Activated CD8-positive, alpha-beta memory T cell treated with anti-CD3 and anti-CD28 coated beads, Interleukin-2, amount 50 U/mL, for 48 hours (primary cell): Measurements from ENCODE around the gene HES6.

Experiments used
- DNase-seq: peaks from one replicate; pipeline ENCODE4 v3.0.0-alpha.2; 2020

HES6 gene

DNA sequence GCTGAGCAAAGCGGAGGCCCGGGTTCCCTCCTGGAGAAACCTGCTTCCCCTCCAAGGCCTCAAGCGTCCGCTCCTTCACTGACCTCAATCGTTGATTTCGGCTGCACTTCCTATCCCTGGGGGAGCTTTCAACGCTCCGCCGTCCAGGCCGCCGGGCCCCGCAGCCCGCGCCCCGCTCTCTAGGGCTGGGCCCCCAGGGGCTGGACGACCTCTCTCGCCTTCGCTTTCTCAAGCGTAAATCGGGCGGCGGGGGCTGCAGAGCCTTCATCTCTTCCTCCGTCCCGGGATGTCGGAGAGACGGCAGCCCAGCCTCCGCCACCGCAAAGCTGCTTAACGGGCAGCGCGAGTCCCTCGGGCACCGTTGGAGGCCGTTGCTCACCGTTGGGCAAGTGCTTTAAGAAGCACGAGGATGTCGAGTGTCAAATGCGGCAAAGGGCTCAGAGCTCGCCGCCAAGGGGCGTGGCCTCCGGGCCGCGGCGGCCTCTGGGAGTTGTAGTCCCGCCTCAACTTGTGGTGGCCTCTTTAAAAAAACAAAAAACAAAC lies 8.5 kb downstream of the HES6 start:
- DNase-seq, result peak; percentile 88

DNA sequence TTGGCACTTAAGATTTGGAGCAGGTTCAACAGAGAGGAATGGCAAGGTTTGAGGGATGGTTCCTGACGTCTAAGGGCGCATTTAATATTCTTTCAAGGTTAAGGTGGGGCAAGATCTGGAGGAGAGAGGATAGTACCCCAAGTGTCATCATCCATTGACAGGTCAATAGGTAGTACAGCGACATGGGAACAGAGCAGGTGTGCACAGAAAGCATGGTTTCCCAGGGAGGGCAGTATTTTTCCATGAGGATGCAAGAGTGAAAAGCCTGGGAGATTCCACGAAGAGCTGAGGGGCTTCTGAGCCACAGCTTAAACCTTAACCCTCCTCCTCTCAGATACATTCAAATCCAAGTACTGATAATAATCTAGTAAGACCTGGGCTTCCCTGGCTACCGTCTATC lies 9.1 kb downstream of the HES6 start:
- no peak for DNase-seq

DNA sequence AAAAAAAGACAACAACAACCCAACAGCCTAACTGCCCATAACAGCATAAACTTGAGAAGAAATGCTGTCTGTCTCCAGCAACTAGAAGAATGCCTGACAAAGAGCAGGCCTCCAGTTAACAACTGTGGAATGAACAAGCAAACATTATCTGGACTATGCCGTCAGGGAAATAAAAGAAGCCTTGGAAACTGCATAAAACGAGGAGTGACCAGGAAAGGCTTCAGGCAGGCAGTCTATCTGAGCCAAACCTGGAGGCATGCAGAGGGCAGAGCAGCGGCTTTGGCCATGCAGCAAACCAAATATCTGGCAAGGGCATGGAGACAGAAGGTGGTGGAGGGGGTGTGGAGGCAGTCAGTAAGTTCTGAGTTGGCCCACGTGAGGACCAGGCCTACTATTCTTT lies 11.1 kb downstream of the HES6 start:
- DNase-seq, result no peak

DNA sequence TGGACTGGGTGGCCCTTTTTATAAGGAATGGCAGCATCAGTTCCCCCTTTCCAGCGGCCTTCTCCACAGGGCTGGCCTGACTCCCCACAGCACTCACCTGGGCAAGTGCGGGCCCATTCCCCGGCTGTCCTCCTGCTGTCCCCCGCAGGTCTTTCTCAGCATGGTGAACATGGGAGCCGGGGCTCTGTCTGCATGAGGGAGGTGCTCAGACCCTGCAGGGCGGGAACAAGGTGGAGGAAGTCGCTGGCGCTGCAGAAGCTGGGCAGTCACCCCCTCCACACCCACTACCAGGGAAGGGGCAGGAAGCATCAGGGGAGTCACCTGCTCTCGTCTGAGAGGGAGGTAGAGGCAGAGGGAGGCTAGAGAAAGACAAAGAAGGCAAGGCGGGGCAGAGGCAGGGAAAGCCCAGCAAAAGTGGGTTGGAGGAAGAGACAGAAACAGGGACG lies 12.2 kb downstream of the HES6 start:
- DNase-seq, result no peak

DNA sequence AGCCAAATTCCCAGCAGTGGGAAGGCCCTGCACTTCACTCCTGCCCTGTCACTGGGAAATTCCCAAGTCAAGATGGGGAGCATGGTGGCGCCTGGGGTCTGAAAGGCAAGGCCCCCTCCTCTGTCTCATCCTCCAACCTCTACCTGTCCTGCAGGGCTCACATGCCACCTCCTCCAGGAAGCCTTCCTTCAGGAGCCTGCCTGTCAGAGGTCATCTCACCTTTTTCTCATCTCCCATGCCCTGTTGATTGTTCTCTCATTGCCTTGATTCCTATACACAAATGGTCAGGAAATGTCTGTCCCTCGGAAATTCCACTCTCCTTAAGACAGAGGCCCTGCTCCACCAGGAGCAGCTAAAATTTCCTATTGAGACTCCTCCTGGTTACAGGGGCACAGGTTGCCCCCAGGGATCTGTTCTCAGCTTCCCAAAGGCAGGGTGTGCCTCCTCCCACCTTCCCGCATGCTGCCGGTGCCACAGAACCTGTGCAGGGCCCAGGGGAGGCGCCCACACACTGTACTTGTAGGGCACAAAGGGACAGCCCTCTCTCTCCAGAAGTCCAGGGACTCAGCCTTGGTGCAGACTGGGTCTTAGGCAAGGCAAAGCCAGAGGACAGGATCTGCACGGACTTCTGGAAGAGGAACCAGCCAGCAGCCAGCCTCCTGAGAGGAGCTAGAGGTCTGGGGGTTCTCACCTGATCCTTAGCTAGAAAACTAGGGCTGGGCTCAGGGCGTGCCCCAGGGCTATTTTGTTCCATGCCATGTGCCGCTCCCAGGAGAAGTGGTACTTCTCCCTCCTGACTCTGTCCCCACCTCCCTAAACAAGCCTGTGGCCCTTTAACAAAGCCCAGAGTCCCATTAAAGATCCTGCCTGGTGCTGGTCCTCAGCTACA lies 12.9 kb downstream of the HES6 start:
- DNase-seq, result no peak

DNA sequence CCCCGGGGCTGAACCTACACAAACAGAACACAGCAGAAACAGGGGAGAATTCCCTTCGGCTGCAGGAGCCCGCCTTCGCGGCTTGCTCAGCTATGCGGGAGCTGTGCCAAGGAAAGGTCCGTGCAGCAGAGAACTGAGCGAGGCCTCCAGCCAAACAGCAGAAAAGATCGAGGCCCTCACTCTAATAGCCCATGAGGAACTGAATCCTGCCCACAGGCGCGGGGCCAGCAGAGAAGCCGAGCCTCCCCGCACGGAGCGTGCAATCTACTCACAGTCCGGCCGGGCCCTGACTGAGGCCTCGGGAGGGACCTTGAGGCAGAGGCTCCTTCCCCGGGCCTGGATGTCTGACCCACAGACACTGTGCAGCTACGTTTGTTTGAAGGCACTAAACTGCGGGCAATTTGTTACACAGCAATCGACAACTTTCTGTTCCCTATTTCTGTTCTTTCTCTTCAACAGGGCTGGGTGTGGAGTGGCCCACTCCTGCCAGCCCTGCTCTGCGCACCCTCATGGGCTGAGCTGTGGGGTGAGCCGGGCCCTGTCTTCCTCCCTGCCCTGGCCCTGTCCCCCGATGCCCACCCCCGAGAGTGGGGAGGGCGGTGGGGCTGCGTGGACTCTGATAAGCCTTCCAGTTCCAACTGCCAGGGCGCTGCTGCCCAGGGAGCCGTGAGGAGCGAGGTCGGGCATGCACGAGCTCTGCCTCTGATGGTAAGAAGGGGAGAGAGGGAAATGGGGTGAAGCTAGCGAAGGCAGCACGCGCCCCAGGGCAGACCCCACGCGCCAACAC lies 13.7 kb downstream of the HES6 start:
- no peak for DNase-seq

DNA sequence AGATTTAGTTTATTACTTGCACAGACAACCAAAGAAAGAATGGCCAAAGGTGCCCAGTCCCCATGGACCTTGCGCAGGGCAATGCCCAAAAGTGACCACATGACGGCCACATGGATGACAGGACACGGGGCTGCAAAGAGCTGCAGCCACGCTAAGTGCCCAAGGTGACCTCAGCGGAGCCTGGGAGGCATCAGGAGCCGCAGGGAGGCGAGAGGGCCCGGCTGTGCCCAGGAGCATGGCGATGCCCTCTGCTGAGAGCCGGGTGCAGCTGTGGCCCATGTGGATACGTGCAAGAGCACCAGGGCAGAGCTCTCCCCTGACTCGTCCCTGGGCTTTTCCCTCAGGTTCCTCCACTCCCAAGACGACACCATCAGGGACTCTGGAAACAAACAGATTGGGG lies 14.7 kb downstream of the HES6 start:
- no peak for DNase-seq

DNA sequence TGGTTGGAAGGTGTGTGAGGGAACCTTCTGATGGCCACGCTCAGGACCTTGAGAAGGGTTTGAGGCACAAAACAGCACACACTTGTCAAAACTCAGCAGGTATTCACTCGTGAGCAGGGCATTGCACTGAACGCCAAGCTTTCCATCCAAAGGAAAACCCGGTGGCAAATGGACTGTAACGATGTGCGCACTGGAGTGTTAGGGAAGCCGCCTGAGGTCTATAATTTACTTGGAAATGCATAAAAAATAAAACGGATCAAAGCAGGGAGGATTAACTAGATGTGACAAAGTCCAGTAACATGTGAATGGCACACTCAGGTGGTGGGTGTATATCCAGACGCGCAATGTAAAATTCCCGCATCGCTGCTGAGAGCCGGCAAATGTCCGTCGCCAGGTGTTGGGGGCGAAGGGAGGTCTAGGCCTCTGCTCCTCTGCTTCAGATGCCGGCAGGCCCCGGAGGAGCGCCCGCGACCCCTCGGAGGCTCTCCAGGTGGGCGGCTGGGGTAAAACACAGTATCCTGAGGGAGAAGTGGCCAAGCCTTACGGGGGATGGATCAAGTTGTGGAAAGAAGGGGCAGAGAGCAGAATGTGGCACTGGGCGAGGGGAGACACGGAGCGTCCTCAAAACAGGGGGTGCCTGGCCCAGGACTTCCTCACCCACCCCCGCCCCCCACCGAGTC lies 15.3 kb downstream of the HES6 start:
- no peak for DNase-seq

DNA sequence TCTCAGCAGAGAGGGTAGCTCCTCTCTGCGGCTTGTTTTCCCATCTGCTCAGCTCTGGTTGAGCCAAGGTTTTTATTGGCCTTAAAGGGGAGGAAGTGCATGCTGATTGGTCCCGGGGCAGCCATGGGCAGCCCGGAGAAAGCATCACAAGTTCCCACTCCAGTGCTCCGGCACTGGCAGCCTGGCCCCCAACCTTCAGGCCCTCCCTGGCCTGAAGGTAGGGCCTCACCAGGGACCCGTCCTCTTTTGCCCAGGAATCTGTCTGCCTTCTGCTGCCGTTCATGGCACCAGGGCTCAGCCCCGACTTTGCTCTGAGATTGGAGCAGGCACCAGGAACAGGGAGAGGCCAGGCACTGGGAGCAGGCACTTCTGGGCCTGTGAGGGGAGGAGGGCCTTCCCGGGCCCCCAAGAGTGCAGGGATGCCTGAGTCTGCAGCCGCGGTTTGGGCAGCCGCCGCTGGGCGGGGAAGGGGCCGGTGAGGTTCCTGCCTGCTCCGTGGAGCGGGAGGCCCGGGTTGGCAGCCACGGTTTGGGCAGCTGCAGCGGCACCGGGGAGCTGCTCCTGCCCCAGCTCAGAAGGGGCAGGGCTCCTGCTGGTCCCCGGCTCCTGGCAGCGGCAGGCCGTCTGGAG lies 18.8 kb downstream of the HES6 start:
- DNase-seq, result no peak

DNA sequence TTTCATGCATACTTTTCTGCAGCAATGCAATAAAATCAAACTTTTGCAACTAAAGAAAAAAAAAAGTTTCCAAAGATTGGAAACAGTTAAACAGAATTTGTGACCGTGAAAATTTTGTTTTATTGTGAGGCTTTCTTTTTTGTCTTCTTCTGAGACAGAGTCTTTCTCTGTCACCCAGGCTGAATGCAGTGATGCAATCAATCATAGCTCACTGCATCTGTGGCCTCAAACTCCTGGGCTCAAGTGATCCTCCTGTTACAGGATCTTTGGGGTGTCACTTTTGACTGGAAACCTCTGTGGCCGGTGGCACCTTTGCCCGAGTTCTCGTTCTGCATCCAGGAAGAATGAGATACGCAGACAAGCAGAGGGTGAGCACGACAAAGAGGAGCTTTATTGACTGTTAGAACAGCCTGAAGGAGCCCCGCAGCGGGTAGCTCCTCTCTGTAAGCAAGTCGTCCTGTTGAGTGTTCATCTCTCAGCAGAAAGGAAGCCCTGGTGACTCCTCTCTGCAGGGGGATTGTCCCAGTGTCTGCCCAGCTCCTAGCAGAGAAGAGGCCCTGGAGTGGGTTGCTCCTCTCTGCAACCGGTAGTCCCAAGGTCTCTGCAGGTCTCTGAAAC lies 19.5 kb downstream of the HES6 start:
- DNase-seq, result no peak

DNA sequence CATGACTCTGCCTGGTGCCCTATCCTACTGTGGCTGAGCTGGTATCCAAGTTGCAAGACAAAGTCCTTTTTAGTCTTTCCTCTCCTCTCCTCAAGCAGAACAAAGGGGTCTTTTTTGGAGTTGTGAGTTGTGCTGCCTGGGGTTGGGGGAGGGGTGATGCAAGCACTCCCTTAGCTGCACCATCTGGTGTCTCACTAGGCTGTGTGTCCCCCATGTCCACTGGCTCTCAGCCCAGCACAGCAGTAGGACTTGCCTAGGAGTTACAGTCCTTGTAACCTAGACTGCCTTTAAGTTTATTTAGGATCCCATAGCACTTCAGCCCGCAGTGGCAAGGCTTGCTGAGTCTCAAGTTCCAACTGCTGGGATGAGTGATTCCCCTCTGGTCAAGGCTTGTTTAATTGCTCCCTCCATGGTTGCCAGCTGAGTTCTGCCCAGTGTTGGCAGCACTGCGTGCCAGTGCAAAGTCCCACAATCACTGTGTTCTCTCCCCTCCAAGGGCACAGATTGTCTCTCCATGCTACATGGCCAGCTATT lies 23.1 kb downstream of the HES6 start:
- no peak for DNase-seq

DNA sequence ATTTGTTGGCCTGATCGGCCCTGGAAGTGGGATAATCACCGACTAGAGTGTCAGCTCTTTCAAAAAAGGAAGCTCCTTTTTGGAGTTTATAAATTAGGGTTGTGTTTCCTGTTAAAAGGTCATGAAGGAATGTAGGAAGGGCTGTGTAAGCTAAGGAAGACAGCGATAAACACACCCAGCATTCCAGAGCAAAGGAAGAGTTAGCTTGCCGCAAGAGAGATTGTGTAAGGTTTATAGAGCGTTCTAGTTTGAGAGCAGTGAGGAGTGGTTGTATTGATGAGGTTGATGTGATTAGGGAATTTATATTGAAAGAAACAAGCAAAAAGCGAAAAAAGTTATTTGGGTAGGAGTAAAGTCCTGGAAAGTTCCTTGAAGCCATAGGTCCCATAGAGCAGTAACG lies 32.8 kb downstream of the HES6 start:
- DNase-seq, result no peak

DNA sequence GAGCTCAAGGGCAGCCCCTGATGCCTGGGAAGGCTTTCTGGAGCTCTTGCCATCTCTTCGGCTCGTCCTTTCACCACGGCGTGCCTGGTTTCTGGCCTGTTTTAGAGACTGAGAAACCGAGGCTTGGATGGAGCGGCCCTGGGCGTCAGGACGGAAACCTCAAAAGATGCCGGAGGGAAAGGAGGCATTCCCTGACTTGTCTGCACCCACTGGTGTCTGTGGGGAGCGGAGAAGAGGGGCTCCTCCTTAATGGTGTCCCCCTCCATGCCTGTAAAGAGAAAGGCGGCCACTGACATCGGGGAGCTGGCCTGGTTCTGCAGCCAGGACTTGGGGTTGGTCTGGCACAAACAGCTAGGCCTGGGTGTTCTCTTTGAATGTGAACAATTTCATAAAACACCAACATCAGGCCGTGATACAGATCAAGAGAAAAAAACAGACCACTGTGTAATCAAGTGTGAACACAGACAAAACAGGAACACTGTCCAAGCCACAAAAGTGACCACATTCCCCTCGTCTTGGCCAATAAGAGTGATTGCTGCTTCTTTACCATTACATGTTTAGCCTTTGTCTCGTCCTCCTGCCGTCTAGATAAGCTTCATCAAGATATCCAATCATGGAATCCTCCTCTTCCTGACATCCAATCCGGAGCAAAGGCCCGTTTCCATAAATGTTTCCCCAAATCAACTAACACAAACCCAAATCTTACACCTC lies 35.7 kb downstream of the HES6 start:
- DNase-seq, result no peak

DNA sequence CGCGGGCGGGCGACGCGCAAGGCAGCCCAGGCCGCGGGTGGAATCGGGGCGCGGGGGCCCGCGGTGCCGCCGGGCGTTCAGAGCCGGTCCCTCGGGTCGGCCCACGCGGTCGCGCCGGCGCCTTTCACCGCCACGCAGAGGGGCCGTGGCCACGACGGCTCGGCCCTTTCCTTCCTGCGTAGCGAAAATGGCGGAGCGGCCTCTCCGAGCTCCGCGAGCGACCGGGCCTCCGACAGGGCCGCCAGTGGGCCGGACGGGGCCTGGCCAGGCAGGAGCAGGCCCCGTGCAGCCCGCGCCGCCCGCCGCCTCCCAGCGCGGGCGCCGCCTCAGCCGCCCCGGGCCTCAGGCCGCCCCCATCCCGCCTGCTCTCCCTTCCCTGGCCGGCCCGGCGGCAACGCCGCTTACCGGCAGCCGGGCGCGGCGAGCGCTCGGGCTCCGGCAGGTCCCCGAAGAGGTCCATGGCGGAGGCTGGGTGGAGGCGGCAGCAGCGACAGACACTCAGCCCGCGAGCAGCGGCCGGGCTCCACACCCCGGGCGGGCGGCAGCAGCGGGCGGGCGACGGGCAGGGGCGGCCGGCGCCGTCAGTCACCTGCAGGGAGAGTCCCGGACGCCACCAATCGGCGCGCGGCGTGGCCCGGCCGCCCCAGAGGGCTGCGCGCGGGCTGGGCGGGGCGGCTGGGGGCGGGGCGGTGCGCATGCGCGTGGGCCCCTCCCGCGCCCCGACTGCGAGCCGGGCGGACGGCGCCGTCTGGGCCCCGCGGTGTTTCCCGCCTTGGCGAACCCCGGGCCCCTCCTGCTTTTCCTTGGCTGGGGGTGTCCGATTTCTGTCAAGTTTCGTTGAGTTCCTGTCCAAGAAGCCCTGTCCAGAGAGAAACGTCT lies 36.5 kb downstream of the HES6 start, which contains the start of gene ILKAP:
TSS of gene ILKAP (minus strand) at position 602 of the 879 bp plus-strand sequence. CDS start at position 460, 142 bp downstream.
- peak; percentile 95 for DNase-seq

DNA sequence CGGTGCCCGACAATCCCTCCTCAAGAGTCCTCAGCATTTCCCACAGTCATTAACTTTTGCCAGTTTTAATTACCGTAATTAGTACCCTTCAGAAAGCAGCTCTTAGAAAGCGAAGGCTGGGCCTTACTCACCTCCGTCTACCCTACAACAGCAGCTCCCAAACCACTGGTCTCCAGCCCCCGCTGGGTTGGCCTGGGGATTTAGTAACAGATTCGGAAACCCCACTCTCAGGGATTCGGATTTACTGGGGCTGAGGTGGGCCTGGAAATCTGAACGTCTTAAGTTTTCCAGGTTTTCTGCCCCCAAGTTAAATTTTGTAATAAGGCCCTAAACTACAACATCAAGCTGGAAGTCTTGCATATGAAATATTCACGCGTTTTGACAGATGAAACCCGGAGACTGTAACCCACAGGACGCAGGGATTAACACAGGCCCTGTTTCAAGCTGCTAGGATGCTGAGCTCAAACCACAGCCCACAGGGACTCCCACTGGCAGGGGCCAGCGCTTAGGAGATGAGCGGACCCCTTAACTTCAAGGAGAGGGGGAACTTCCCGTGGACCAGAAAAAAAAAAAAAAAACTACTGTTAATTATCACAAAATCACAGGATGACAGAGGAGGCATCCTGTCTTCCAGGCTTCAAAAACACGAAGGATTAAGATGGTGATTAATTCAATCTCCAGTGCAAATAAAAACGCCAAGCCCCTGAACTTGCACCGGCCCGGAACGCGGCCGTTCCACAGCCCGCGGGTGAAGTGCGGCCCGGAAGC lies 37.3 kb downstream of the HES6 start:
- DNase-seq, result no peak

DNA sequence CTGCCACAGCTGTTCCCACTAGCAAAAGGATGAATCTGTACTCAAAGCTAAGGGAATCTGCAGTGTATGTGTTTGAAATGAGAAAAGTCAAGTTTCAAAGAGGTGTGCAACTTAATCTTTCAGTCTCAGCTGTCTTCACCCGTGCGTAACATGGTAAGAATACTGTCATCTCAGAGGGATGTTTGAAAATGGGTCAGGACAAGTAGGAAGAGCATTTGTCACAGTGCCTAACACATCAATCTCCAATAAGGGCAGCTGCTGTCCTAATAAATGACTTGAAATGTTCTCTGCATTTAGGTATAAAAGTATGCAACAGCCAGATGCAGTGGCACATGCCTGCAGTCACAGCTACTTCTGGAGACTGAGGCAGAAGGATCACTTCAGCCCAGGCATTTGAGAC lies 49.4 kb downstream of the HES6 start:
- DNase-seq, result no peak
